WTC11 (cell line): ENCODE data around the gene ALCAM. TPM values are rescaled to one million over a fixed set of nuclear protein-coding genes. Genes with fewer than 3 reads are reported as not detected.

ENCODE experiments used
- ATAC-seq: fragments of 200-7000 bp; cut with Tn5 transposase; 2 replicates; pipeline ENCODE4 v1.10.0; 2021; ENCODE audit warnings: mild to moderate bottlenecking, moderate library complexity
- CTCF ChIA-PET: fragments of 300-600 bp; sonication (Branson Sonifier 250); formaldehyde crosslinking; loops from one replicate; lab custom pipeline; 2021; ENCODE audit warnings: antibody characterized with exemption; lab: Charles Lee
- POLR2A ChIA-PET: fragments of 350-600 bp; sonication (Branson Sonifier 250); formaldehyde crosslinking; loops from one replicate; lab custom pipeline; 2021; ENCODE audit warnings: antibody characterized with exemption; lab: Charles Lee
- DNase-seq: peaks from one replicate; pipeline ENCODE4 v3.0.0; 2021; ENCODE audit warnings: low spot score
- H3K27ac Mint-ChIP-seq: 2 replicates; pipeline ENCODE4 v1.8.0; 2021; ENCODE audit warnings: mixed read lengths
- H3K27me3 Mint-ChIP-seq: 2 replicates; pipeline ENCODE4 v1.8.0; 2021; ENCODE audit warnings: low read depth, mild to moderate bottlenecking, moderate library complexity, mixed read lengths
- H3K36me3 Mint-ChIP-seq: 2 replicates; pipeline ENCODE4 v1.8.0; 2021; ENCODE audit warnings: mixed read lengths
- H3K4me1 Mint-ChIP-seq: 2 replicates; pipeline ENCODE4 v1.8.0; 2022; ENCODE audit warnings: mixed read lengths
- H3K4me3 Mint-ChIP-seq: 2 replicates; pipeline ENCODE4 v1.8.0; 2021; ENCODE audit warnings: mild to moderate bottlenecking, moderate library complexity, mixed read lengths
- H3K9me3 Mint-ChIP-seq: 2 replicates; pipeline ENCODE4 v1.8.0; 2021; ENCODE audit warnings: mixed read lengths
- CBFB ChIP-seq: sonication (generic); formaldehyde crosslinking; IDR thresholded peaks from 2 replicates; pipeline ENCODE4 v1.8.1; 2022; ENCODE audit warnings: mild to moderate bottlenecking, low read depth, missing genetic modification reagents
- CREB1 ChIP-seq: sonication (generic); formaldehyde crosslinking; IDR thresholded peaks from 2 replicates; pipeline ENCODE4 v1.8.0; 2023; ENCODE audit warnings: mild to moderate bottlenecking, missing genetic modification reagents
- ELF4 ChIP-seq: sonication (generic); formaldehyde crosslinking; IDR thresholded peaks from 2 replicates; pipeline ENCODE4 v1.8.1; 2022; ENCODE audit warnings: low read depth, mild to moderate bottlenecking, moderate library complexity, missing genetic modification reagents
- ESRRA ChIP-seq: sonication (generic); formaldehyde crosslinking; IDR thresholded peaks from 2 replicates; pipeline ENCODE4 v1.8.1; 2022; ENCODE audit warnings: mild to moderate bottlenecking, missing genetic modification reagents, borderline replicate concordance
- GRHL2 ChIP-seq: fragments of 250-450 bp; sonication (Bioruptor Pico); IDR thresholded peaks from 2 replicates; pipeline ENCODE4 v1.8.0; 2022; ENCODE audit warnings: mild to moderate bottlenecking, moderate library complexity; ENCODE audit not compliant: insufficient replicate concordance, severe bottlenecking
- HMGXB4 ChIP-seq: sonication (generic); formaldehyde crosslinking; IDR thresholded peaks from 2 replicates; pipeline ENCODE4 v1.8.1; 2023; ENCODE audit warnings: mild to moderate bottlenecking, moderate library complexity, missing genetic modification reagents
- JAZF1 ChIP-seq: fragments of 250-450 bp; sonication (Bioruptor Pico); IDR thresholded peaks from 2 replicates; pipeline ENCODE4 v1.9.0; 2021; ENCODE audit warnings: moderate library complexity, mild to moderate bottlenecking, inconsistent platforms
- MYBL2 ChIP-seq: sonication (generic); formaldehyde crosslinking; IDR thresholded peaks from 2 replicates; pipeline ENCODE4 v1.8.1; 2023; ENCODE audit warnings: mild to moderate bottlenecking, moderate library complexity, missing genetic modification reagents
- NFYB ChIP-seq: sonication (generic); formaldehyde crosslinking; conservative IDR thresholded peaks from 2 replicates; pipeline ENCODE4 v1.8.0; 2022; ENCODE audit warnings: low read depth, missing genetic modification reagents
- NR3C1 ChIP-seq: sonication (generic); formaldehyde crosslinking; conservative IDR thresholded peaks from 2 replicates; pipeline ENCODE4 v1.8.1; 2023; ENCODE audit warnings: low read depth, mild to moderate bottlenecking, missing genetic modification reagents
- PRDM15 ChIP-seq: sonication (generic); formaldehyde crosslinking; IDR thresholded peaks from 2 replicates; pipeline ENCODE4 v1.8.0; 2022; ENCODE audit warnings: missing genetic modification reagents
- PRRX2 ChIP-seq: fragments of 250-450 bp; sonication (Bioruptor Pico); IDR thresholded peaks from 2 replicates; pipeline ENCODE4 v1.8.0; 2021; ENCODE audit warnings: mild to moderate bottlenecking
- RELA ChIP-seq: sonication (generic); formaldehyde crosslinking; IDR thresholded peaks from 2 replicates; pipeline ENCODE4 v1.8.1; 2022; ENCODE audit warnings: missing genetic modification reagents, mild to moderate bottlenecking, borderline replicate concordance
- SOX15 ChIP-seq: fragments of 250-450 bp; sonication (Bioruptor Pico); IDR thresholded peaks from 2 replicates; pipeline ENCODE4 v1.9.0; 2021; ENCODE audit warnings: mild to moderate bottlenecking
- TCF7 ChIP-seq: sonication (generic); formaldehyde crosslinking; IDR thresholded peaks from 2 replicates; pipeline ENCODE4 v1.8.0; 2022; ENCODE audit warnings: mild to moderate bottlenecking, low read depth, missing genetic modification reagents, moderate library complexity
- ZNF121 ChIP-seq: sonication (generic); formaldehyde crosslinking; IDR thresholded peaks from 2 replicates; pipeline ENCODE4 v1.8.0; 2023; ENCODE audit warnings: missing genetic modification reagents
- ZNF396 ChIP-seq: fragments of 250-450 bp; sonication (Bioruptor Pico); IDR thresholded peaks from 2 replicates; pipeline ENCODE4 v1.8.0; 2021; ENCODE audit warnings: mild to moderate bottlenecking, moderate library complexity, borderline replicate concordance
- ZNF423 ChIP-seq: fragments of 250-450 bp; sonication (Bioruptor Pico); IDR thresholded peaks from 2 replicates; pipeline ENCODE4 v2.1.2; 2022; ENCODE audit warnings: mild to moderate bottlenecking, moderate library complexity
- ZSCAN18 ChIP-seq: fragments of 250-450 bp; sonication (Bioruptor Pico); IDR thresholded peaks from 2 replicates; pipeline ENCODE4 v2.1.2; 2022; ENCODE audit warnings: mild to moderate bottlenecking, moderate library complexity
- total RNA-seq: library from RNA; stranded (reverse); gene quantifications from 3 replicates; pipeline ENCODE4 v1.2.3, GENCODE V29; 2021

The ALCAM gene
- total RNA-seq, 1 experiment from 2014 or later = 30.7 TPM

- peaks cover 19% of the 10 kb centered on the region for H3K4me1 Mint-ChIP-seq
- ATAC-seq (no peak), DNase-seq (no peak)
- H3K4me3 Mint-ChIP-seq = no peak overlapping the region
- peaks cover 3% of the 10 kb centered on the region; the same call in 1 of the 2 replicates for H3K9me3 Mint-ChIP-seq
- H3K27me3 Mint-ChIP-seq = peaks cover 2% of the 10 kb centered on the region; the same call in 1 of the 2 replicates
- TF ChIP-seq NR3C1 (CRISPR knock-in tag) (no peak), CBFB (no peak), TCF7 (CRISPR knock-in tag) (no peak), ZSCAN18 (no peak), ELF4 (CRISPR knock-in tag) (no peak), PRRX2 (CRISPR knock-in tag) (no peak), GRHL2 (no peak), RELA (CRISPR knock-in tag) (no peak), PRDM15 (CRISPR knock-in tag) (no peak), NFYB (CRISPR knock-in tag) (no peak), CREB1 (CRISPR knock-in tag) (no peak), ZNF423 (CRISPR knock-in tag) (no peak), SOX15 (CRISPR knock-in tag) (no peak), ESRRA (no peak), MYBL2 (CRISPR knock-in tag) (no peak), HMGXB4 (CRISPR knock-in tag) (no peak)
- POLR2A ChIA-PET = no interaction called here
- H3K36me3 Mint-ChIP-seq = no peaks in the 10 kb centered on the region
- no peak overlapping the region for H3K27ac Mint-ChIP-seq
- CTCF ChIA-PET = no interaction called here
Measured at GRCh38 chr3:105360003-105360402, 6.7 kb upstream of the ALCAM start.

- POLR2A ChIA-PET = no interaction called here
- TF ChIP-seq JAZF1 (CRISPR knock-in tag) (no peak), ESRRA (no peak), ZNF121 (CRISPR knock-in tag) (no peak), ZNF396 (no peak)
- no peak for DNase-seq
- Mint-ChIP-seq H3K36me3 (no peaks in the 10 kb centered on the region), H3K4me3 (no peak overlapping the region), H3K9me3 (peaks cover 3% of the 10 kb centered on the region; the same call in 1 of the 2 replicates), H3K4me1 (peaks cover 18% of the 10 kb centered on the region), H3K27me3 (no peaks in the 10 kb centered on the region), H3K27ac (no peak overlapping the region)
- ATAC-seq = no peak
- CTCF ChIA-PET = no interaction called here
Measured at GRCh38 chr3:105362021-105362665, 4.6 kb upstream of the ALCAM start.
